RWPE2 (cell line): ENCODE measurements around the gene ZSCAN5B.
"Not testable (repeated sequence)": the region's sequence is repeated elsewhere in the genome, so short reads cannot be mapped to it uniquely, and the experiment has no call there.

ENCODE experiments used
- ATAC-seq: fragments of 200-7000 bp; cut with Tn5 transposase; 3 replicates; pipeline ENCODE4 v1.9.1; 2021; ENCODE audit warnings: low read depth
- DNase-seq: peaks from one replicate; pipeline ENCODE4 v3.0.0-alpha.2; 2020; ENCODE audit warnings: low spot score
- H3K27ac ChIP-seq: fragments of 450-650 bp; 2 replicates; pipeline ENCODE4 v1.5.1; 2017; ENCODE audit warnings: mild to moderate bottlenecking; ENCODE audit not compliant: poor library complexity, severe bottlenecking
- H3K27me3 ChIP-seq: fragments of 250-450 bp; sonication (Bioruptor Pico); 2 replicates; pipeline ENCODE4 v1.5.1; 2021; ENCODE audit warnings: mild to moderate bottlenecking, moderate library complexity; ENCODE audit not compliant: insufficient read depth, poor library complexity, severe bottlenecking
- H3K36me3 ChIP-seq: fragments of 250-450 bp; sonication (Bioruptor Pico); 2 replicates; pipeline ENCODE4 v1.5.1; 2020; ENCODE audit warnings: low read depth, mild to moderate bottlenecking, moderate library complexity
- H3K4me1 ChIP-seq: fragments of 250-450 bp; sonication (Bioruptor Pico); 2 replicates; pipeline ENCODE4 v1.5.1; 2021; ENCODE audit warnings: mild to moderate bottlenecking, moderate library complexity; ENCODE audit not compliant: insufficient read depth, poor library complexity, severe bottlenecking
- H3K4me3 ChIP-seq: fragments of 250-450 bp; sonication (Bioruptor Pico); 2 replicates; pipeline ENCODE4 v1.5.1; 2021; ENCODE audit warnings: mild to moderate bottlenecking, moderate library complexity; ENCODE audit not compliant: severe bottlenecking
- H3K9me3 ChIP-seq: fragments of 250-450 bp; sonication (Bioruptor Pico); 2 replicates; pipeline ENCODE4 v1.5.1; 2021; ENCODE audit warnings: mild to moderate bottlenecking, moderate library complexity; ENCODE audit not compliant: severe bottlenecking
- TF ChIP-seq, protein P1 (sequence below): fragments of 450-650 bp; IDR thresholded peaks from one replicate; pipeline ENCODE4 v1.5.1; 2017; ENCODE audit warnings: mild to moderate bottlenecking, moderate library complexity; ENCODE audit not compliant: poor library complexity, severe bottlenecking

ZSCAN5B gene

DNA sequence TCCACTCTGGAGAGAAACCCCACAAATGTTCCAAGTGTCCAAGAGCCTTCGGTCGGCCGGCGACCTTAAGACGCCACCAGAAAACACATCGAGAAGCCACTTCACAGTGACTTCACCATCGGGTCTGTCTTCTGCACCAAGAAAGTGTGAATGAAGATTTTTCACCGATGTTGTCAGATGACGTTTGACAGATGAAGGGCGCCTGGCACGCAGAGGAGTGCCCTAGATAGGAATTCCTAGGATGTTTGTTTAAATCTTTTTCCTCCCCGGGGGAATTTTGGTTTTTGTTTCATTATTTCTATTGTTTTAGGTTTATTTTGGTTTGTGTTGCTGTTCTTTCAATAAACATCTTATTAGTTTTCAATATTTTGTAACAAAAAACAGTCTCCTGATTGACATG lies 11.5 kb upstream of the ZSCAN5B start:
- no peak for ATAC-seq
- H3K4me3 ChIP-seq: no peak overlapping the region
- no peak for DNase-seq
- TF ChIP-seq, protein P1, sequence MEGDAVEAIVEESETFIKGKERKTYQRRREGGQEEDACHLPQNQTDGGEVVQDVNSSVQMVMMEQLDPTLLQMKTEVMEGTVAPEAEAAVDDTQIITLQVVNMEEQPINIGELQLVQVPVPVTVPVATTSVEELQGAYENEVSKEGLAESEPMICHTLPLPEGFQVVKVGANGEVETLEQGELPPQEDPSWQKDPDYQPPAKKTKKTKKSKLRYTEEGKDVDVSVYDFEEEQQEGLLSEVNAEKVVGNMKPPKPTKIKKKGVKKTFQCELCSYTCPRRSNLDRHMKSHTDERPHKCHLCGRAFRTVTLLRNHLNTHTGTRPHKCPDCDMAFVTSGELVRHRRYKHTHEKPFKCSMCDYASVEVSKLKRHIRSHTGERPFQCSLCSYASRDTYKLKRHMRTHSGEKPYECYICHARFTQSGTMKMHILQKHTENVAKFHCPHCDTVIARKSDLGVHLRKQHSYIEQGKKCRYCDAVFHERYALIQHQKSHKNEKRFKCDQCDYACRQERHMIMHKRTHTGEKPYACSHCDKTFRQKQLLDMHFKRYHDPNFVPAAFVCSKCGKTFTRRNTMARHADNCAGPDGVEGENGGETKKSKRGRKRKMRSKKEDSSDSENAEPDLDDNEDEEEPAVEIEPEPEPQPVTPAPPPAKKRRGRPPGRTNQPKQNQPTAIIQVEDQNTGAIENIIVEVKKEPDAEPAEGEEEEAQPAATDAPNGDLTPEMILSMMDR: no peak
- no peaks in the 10 kb centered on the region for H3K27me3 ChIP-seq
- no peaks in the 10 kb centered on the region for H3K9me3 ChIP-seq
- H3K27ac ChIP-seq: no peak overlapping the region
- no peaks in the 10 kb centered on the region for H3K4me1 ChIP-seq
- H3K36me3 ChIP-seq: no peaks in the 10 kb centered on the region

DNA sequence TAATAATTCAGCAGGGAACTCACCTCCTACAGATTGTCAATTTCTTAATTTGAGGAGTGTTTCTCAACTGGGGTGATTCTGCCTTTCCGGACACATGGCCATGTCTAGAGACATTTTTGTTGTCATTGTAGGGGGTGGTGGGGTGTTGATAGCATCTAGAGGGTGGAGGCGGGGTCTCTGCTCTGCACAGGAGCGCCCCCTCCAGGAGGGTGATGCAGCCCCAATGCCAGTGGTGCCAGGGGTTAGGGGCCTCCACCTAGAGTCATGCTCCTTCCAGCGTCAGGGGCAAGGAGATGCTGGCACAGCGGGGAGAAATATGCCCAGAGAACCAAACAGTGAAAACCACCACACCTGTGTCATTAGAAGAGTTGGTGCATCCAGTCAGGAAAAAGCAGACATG lies 10.0 kb upstream of the ZSCAN5B start:
- not testable (repeated sequence) for H3K9me3 ChIP-seq, H3K36me3 ChIP-seq, ATAC-seq, H3K4me3 ChIP-seq, H3K27ac ChIP-seq, H3K4me1 ChIP-seq, DNase-seq, H3K27me3 ChIP-seq

DNA sequence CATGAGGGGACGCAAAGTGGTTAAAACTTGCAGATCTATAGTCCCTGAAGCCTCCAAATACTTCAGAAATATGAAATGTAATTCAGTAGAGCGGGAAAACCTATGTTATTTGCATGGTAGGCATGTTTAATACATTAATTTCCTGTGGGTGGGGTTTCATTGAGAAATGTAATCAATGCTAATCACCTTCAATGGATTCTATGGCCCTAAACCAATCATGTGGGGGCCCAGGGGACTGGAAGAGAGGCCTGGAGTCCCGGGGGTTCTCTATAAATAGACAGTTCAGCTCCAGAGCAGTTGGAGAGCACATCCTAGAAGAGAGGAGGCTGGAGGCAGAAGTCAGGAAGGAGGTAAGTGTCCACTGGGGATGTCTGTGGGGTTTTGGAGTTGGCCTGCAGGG lies 4.4 kb upstream of the ZSCAN5B start, which contains the start of gene ZSCAN5C:
Gene ZSCAN5C, plus strand, starts transcription at position 301 of the 400 bp plus-strand sequence. CDS start 3,641 bp downstream, outside the sequence.
- Histone ChIP-seq H3K9me3 (no peaks in the 10 kb centered on the region), H3K27ac (no peak within 1 kb of the TSS), H3K4me3 (no peak within 1 kb of the TSS), H3K36me3 (no peaks in the 10 kb centered on the region), H3K27me3 (no peaks in the 10 kb centered on the region), H3K4me1 (no peaks in the 10 kb centered on the region)
- no peak for ATAC-seq
- TF ChIP-seq, protein P1: no peak
- DNase-seq: no peak

DNA sequence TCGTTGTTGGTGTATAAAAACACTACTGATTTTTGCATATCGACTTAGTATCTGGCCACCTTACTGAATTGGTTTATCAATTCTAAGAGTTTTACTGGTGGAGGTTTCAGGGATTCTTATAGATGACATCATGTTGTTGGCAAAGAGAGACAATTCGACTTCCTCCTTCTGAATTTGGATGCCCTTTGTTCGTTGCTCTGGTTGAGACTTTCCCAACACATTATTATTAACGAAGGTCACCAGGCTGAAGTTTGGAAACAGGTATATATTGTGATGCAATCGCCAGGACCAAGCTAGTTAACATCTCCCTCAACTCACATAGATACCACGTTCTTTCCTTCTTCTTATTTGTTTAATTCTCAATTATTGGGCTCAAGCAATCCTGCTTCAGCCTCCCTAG lies 2.1 kb upstream of the ZSCAN5B start:
- TF ChIP-seq, protein P1: no peak
- H3K27ac ChIP-seq: no peak overlapping the region

DNA sequence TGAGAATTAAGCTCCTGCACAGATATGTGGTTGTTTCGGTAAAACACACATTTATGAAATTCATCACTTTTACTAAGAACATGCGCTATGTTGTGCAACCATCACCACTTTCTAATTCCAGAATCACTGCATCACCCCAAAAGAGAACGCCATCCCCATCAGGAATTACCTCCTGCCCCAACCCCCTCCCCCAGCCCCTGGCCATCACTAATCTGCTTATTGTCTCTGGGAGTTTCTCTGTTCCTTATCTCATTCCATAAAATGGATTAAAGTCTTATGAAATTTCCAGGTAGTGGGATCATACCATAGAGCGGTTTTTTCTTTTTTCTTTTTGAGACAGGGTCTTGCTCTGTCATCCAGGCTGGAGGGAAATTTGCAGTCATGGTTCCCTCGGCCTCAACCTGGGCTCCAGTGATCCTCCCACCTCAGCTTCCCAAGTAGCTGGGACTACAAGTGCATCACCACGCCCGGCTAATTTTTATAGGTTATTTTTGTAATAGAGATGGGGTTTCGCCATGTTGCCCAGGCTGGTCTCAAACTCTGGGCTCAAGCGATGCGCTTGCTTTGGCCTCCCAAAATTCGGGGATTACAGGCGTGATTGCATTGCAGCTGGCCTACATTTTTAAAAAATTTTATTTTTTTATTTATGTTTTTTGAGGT lies 3.5 kb downstream of the ZSCAN5B start:
- H3K36me3 ChIP-seq: no peaks in the 10 kb centered on the region
- ATAC-seq: no peak
- DNase-seq: no peak
- no peak overlapping the region for H3K27ac ChIP-seq
- H3K4me1 ChIP-seq: no peaks in the 10 kb centered on the region
- no peak overlapping the region for H3K4me3 ChIP-seq
- TF ChIP-seq, protein P1: no peak
- no peaks in the 10 kb centered on the region for H3K9me3 ChIP-seq
- H3K27me3 ChIP-seq: no peaks in the 10 kb centered on the region

More for the DNA sequence above, 2.1 kb upstream of the ZSCAN5B start:
- Histone ChIP-seq H3K27me3 (no peaks in the 10 kb centered on the region), H3K4me1 (no peaks in the 10 kb centered on the region), H3K36me3 (no peaks in the 10 kb centered on the region), H3K9me3 (no peaks in the 10 kb centered on the region), H3K4me3 (no peak overlapping the region)
- no peak for DNase-seq
- ATAC-seq: no peak
